Activated T-cell treated with anti-CD3 and anti-CD28 coated beads, Interleukin-2, amount 50 U/mL, for 48 hours (primary cell): ENCODE measurements around the gene RFNG.

Experiments
- DNase-seq, 2 experiments: peaks; one replicate each; pipeline ENCODE4 v3.0.0-alpha.2; 2020

The RFNG gene

DNA sequence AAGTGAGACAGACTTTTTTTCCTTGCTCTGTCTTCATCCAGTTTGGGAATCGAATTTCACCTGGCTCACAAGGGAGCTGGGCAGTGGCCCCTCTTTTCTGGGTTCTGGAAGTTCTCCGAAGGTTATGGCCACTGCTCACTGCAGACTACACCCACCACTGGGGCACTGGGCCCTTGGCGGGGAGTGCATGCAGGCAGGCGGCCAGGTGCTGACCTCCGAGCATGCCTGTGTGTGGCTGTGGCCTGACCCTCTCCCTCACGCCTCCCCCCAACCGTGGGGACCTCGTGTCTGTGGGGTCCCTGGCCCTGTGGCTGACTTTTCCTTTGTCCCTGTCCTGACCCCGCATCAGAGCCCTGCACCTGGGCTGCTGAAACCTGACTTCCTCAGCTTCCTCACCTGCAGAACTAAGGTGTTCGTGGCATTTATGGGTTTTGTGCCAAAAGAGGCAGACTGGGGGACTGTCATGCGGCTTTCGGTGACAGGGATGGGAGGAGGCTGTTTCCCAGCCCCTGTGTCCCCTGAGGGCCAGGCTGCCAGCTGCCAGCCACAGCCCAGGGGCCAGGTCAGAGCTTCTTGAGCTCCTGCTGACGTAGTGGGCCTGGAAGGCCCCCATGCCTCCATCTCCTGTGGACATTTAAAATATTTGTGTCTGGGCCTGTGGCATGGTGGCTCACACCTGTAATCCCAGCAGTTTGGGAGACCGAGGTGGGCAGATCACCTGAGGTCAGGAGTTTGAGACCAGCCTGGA lies 52.7 kb downstream of the RFNG start:
- DNase-seq, result no peak

DNA sequence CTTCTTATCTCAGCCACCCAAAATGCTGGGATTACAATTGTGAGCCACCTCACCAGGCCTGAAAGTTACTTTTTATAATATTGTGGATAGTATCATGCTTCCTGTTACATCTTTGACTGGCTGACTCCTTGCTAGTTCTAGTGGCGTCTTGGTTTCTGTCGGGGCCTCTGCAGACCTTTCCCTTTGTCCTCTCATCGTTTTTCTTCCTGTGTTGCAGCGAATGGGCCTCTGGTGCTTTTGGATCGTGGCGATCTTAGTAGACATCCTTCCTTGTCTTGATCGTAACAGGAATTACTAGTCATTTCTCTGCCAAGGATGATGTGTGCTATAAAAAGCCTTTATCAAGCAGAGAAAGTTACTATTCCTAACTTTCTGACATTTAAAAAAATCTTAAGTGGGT lies 53.4 kb downstream of the RFNG start:
- DNase-seq, result no peak
